HG02870 (cell line): ENCODE measurements around the gene GNPTAB.
"Not testable (repeated sequence)": the region's sequence is repeated elsewhere in the genome, so short reads cannot be mapped to it uniquely, and the experiment has no call there.

Experiments
- ATAC-seq: cut with Tn5 transposase; IDR thresholded peaks from one replicate; pipeline ENCODE4 v1.9.1; 2021; ENCODE audit warnings: mild to moderate bottlenecking, moderate library complexity; ENCODE audit not compliant: unreplicated experiment

Gene GNPTAB

GRCh38 chr12:101854747-101855146, 24.0 kb upstream of the GNPTAB start:
- no peak for ATAC-seq

GRCh38 chr12:101852998-101853397, 22.2 kb upstream of the GNPTAB start:
- no peak for ATAC-seq

- peak; percentile 48 for ATAC-seq
Measured at GRCh38 chr12:101850199-101850598, 19.4 kb upstream of the GNPTAB start.

- ATAC-seq: no peak
Measured at GRCh38 chr12:101847325-101847724, 16.6 kb upstream of the GNPTAB start.

- ATAC-seq: no peak
Measured at GRCh38 chr12:101845137-101845711, 14.5 kb upstream of the GNPTAB start.

GRCh38 chr12:101841069-101841468, 10.3 kb upstream of the GNPTAB start:
- ATAC-seq: no peak

- no peak for ATAC-seq
Measured at GRCh38 chr12:101839324-101840283, 8.8 kb upstream of the GNPTAB start.

- ATAC-seq: no peak
Measured at GRCh38 chr12:101838628-101839323, 8.0 kb upstream of the GNPTAB start.

- no peak for ATAC-seq
Measured at GRCh38 chr12:101832030-101832429, 1.3 kb upstream of the GNPTAB start.

GRCh38 chr12:101829639-101830366, 956 bp downstream of the GNPTAB start:
- no peak for ATAC-seq

- no peak for ATAC-seq
Measured at GRCh38 chr12:101828463-101829196, 2.1 kb downstream of the GNPTAB start.

- no peak for ATAC-seq
Measured at GRCh38 chr12:101826766-101827368, 3.9 kb downstream of the GNPTAB start.

GRCh38 chr12:101824831-101825230, 5.9 kb downstream of the GNPTAB start:
- no peak for ATAC-seq

GRCh38 chr12:101823891-101824290, 6.9 kb downstream of the GNPTAB start:
- peak; percentile 69 for ATAC-seq

GRCh38 chr12:101823039-101823438, 7.7 kb downstream of the GNPTAB start:
- no peak for ATAC-seq

GRCh38 chr12:101819467-101819866, 11.3 kb downstream of the GNPTAB start:
- peak; percentile 81 for ATAC-seq

GRCh38 chr12:101818689-101819088, 12.1 kb downstream of the GNPTAB start:
- not testable (repeated sequence) for ATAC-seq

GRCh38 chr12:101813117-101813516, 17.6 kb downstream of the GNPTAB start:
- ATAC-seq: no peak

GRCh38 chr12:101812716-101813115, 18.0 kb downstream of the GNPTAB start:
- ATAC-seq: not testable (repeated sequence)

GRCh38 chr12:101811342-101811741, 19.4 kb downstream of the GNPTAB start:
- not testable (repeated sequence) for ATAC-seq
